HUES64 (cell line): ENCODE data around the gene SYVN1.
A peak's percentile ranks its signal among the peaks of the same experiment; 100 is the strongest.
"Not testable (repeated sequence)": the region's sequence is repeated elsewhere in the genome, so short reads cannot be mapped to it uniquely, and the experiment has no call there.

ENCODE experiments used
- H3K27ac ChIP-seq: 2 replicates; pipeline ENCODE4 v1.7.0; 2013; ENCODE audit warnings: low read depth, low read length, inconsistent platforms
- H3K27me3 ChIP-seq: 2 replicates; pipeline ENCODE4 v1.6.1; 2013; ENCODE audit warnings: mild to moderate bottlenecking, low read length; ENCODE audit not compliant: insufficient read depth
- H3K36me3 ChIP-seq: 2 replicates; pipeline ENCODE4 v1.6.1; 2013; ENCODE audit warnings: mild to moderate bottlenecking, low read length; ENCODE audit not compliant: insufficient read depth
- H3K4me1 ChIP-seq: 2 replicates; pipeline ENCODE4 v1.6.1; 2013; ENCODE audit warnings: mild to moderate bottlenecking, low read length, moderate library complexity; ENCODE audit not compliant: insufficient read depth
- H3K4me3 ChIP-seq: 2 replicates; pipeline ENCODE4 v1.5.1; 2013; ENCODE audit warnings: mild to moderate bottlenecking, low read length, moderate library complexity
- H3K9ac ChIP-seq: 2 replicates; pipeline ENCODE4 v1.6.1; 2013; ENCODE audit warnings: mild to moderate bottlenecking, low read depth, low read length
- H3K9me3 ChIP-seq: 2 replicates; pipeline ENCODE4 v1.6.1; 2013; ENCODE audit warnings: low read depth, low read length; ENCODE audit not compliant: insufficient read depth
- WGBS: fragments of 150-250, 120-280 bp; methylation state at CpG from one replicate; pipeline ENCODE4 v1.1.7; 2013; ENCODE audit warnings: missing lambda C conversion rate; 5-methylcytosine and 5-hydroxymethylcytosine counted together

The SYVN1 gene

DNA sequence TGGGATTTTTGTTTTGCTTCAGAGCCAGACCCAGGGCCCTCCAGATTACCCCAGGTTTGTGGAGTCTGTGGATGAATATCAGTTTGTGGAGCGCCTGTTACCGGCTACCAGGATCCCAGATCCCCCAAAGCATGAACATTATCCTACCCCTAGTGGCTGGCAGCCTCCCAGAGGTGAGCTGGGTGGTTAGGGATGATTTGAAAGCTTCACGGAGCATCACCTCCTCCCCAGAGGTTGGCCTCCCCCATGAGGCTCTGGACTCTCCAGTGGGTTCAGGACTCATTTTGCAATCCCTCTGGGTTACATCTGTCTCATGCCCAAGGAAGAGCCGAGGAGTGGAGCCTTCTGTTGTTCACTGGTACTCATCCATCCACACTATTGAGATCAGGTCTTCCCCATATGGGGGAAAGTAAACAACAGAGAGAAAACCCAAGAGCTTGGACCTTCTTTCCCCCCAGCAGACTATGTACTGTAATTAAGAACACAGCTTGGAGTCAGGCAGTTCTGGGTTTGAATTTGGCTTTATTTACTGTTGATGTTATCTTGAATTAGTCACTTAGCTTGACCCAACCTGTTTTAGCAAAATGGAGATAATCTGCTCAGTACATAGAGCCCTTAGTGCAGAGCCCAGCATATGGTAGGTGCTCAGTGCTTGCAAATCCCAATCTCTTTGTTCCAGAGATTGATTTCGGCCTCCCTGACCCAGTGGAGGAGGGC, 9.7 kb downstream of the SYVN1 start:
- peaks cover 73% of the 10 kb centered on the region for H3K36me3 ChIP-seq
- 96% methylated on average over 5 of the region's 5 CpGs for WGBS

GRCh38 chr11:65121865-65122696, 12.2 kb downstream of the SYVN1 start, which contains the start of the genes FAU and MRPL49:
FAU (minus strand) TSS chr11:65122134; CDS start chr11:65121813, 321 bp downstream.
MRPL49 (plus strand) TSS chr11:65122321; CDS start chr11:65122347, 26 bp downstream.
- Histone ChIP-seq H3K36me3 (peaks cover 63% of the 10 kb centered on the region), H3K4me1 (peaks cover 7% of the 10 kb centered on the region), H3K27me3 (no peaks in the 10 kb centered on the region), H3K4me3 (peak within 1 kb of the TSS; percentile 90), H3K9me3 (no peaks in the 10 kb centered on the region), H3K9ac (peak within 1 kb of the TSS; percentile 96), H3K27ac (peak within 1 kb of the TSS; percentile 76)
- WGBS: under 1% methylated on average over 64 of the region's 64 CpGs

More for the DNA sequence above, 9.7 kb downstream of the SYVN1 start:
- Histone ChIP-seq H3K9me3 (no peaks in the 10 kb centered on the region), H3K9ac (no peak overlapping the region), H3K27me3 (no peaks in the 10 kb centered on the region), H3K4me3 (no peak overlapping the region), H3K27ac (no peak overlapping the region), H3K4me1 (peaks cover 7% of the 10 kb centered on the region)

DNA sequence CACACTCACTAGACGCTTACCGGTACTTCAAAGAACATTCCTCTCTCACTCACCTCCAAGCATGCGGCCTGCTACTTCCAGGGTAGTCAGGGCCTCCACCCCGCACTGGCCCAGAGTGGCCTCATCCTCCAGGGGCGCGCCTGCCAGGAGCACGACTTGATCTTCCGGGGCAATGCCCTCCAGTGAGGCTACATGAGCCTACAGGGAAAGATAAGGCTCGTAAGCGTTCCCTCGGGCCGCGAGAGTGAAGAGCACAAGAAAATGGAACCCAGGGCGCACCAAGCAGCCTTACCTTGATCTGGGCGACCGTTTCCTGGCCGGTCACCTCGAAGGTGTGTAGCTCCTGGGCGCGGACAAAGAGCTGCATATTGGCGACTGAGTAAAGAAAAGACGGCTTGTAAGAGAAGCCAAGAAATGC, 12.9 kb downstream of the SYVN1 start:
- peak overlapping the region; percentile 90 for H3K4me3 ChIP-seq
- H3K27me3 ChIP-seq: no peaks in the 10 kb centered on the region
- no peaks in the 10 kb centered on the region for H3K9me3 ChIP-seq
- H3K4me1 ChIP-seq: peaks cover 7% of the 10 kb centered on the region
- H3K9ac ChIP-seq: peak overlapping the region; percentile 96
- WGBS: 3% methylated on average over 22 of the region's 22 CpGs
- peaks cover 56% of the 10 kb centered on the region for H3K36me3 ChIP-seq
- peak overlapping the region; percentile 74 for H3K27ac ChIP-seq

GRCh38 chr11:65120831-65121230, 13.5 kb downstream of the SYVN1 start:
- peaks cover 55% of the 10 kb centered on the region for H3K36me3 ChIP-seq
- H3K27ac ChIP-seq: peak overlapping the region; percentile 74
- H3K9me3 ChIP-seq: no peaks in the 10 kb centered on the region
- H3K4me1 ChIP-seq: peaks cover 7% of the 10 kb centered on the region
- 100% methylated on average over 2 of the region's 3 CpGs for WGBS
- H3K4me3 ChIP-seq: peak overlapping the region; percentile 90
- H3K27me3 ChIP-seq: no peaks in the 10 kb centered on the region
- peak overlapping the region; percentile 96; the same call in 1 of the 2 replicates for H3K9ac ChIP-seq

GRCh38 chr11:65119670-65119995, 14.7 kb downstream of the SYVN1 start:
- Histone ChIP-seq H3K36me3 (peaks cover 54% of the 10 kb centered on the region), H3K27ac (no peak overlapping the region), H3K9ac (no peak overlapping the region), H3K9me3 (no peaks in the 10 kb centered on the region), H3K4me1 (peaks cover 7% of the 10 kb centered on the region), H3K4me3 (no peak overlapping the region), H3K27me3 (no peaks in the 10 kb centered on the region)

GRCh38 chr11:65118891-65119669, 15.2 kb downstream of the SYVN1 start:
- WGBS: 95% methylated on average over 18 of the region's 18 CpGs
- not testable (repeated sequence) for H3K9ac ChIP-seq, H3K27ac ChIP-seq

DNA sequence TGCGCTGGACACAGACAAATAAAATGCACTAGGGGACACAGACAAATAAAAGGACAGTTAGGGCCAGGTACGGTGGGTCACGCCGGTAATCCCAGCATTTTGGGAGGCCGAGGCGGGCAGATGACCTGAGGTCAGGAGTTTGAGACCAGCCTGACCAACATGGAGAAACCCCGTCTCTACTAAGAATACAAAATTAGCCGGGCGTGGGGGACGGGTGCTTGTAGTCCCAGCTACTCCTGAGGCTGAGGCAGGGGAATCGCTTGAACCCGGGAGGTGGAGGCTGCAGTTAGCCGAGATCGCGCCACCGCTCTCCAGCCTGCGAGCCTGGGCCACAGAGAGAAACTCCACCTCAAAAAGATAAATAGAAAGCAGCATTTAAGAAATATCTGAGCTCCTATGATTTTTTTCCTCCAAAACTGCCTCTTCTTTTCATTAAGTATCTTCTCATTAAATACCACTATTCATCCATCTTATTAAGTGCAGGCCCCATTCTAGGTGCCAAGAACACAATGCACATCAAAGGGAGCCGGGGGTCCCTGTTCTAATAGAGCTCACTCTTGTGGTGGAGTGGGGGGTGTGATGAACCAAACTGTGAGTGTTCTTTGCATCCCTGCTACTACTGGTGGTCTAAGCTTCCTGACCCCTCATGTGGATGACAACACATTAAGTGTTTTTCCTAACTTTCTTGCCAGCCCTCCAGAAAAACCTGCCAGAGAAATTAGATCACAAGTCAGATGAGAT, 16.1 kb downstream of the SYVN1 start:
- H3K27ac ChIP-seq: peak overlapping the region; percentile 39; the same call in 1 of the 2 replicates
- H3K36me3 ChIP-seq: peaks cover 48% of the 10 kb centered on the region
- peak overlapping the region; percentile 29; the same call in 1 of the 2 replicates for H3K4me3 ChIP-seq
- H3K9me3 ChIP-seq: no peaks in the 10 kb centered on the region
- no peak overlapping the region for H3K9ac ChIP-seq
- H3K4me1 ChIP-seq: peaks cover 7% of the 10 kb centered on the region
- H3K27me3 ChIP-seq: no peaks in the 10 kb centered on the region
- WGBS: 90% methylated on average over 18 of the region's 18 CpGs

More at GRCh38 chr11:65118891-65119669, 15.2 kb downstream of the SYVN1 start:
- not testable (repeated sequence) for H3K4me1 ChIP-seq, H3K4me3 ChIP-seq, H3K27me3 ChIP-seq, H3K9me3 ChIP-seq
- H3K36me3 ChIP-seq: peaks cover 49% of the 10 kb centered on the region

- no peaks in the 10 kb centered on the region for H3K9me3 ChIP-seq
- under 1% methylated on average over 89 of the region's 89 CpGs for WGBS
- H3K36me3 ChIP-seq: peaks cover 48% of the 10 kb centered on the region
- H3K9ac ChIP-seq: peak within 1 kb of the TSS; percentile 94
- no peaks in the 10 kb centered on the region for H3K27me3 ChIP-seq
- peak within 1 kb of the TSS; percentile 94 for H3K27ac ChIP-seq
- peaks cover 7% of the 10 kb centered on the region for H3K4me1 ChIP-seq
- H3K4me3 ChIP-seq: peak within 1 kb of the TSS; percentile 86
Measured at GRCh38 chr11:65117206-65118096, 16.9 kb downstream of the SYVN1 start, which contains the start of gene ZNHIT2. ZNHIT2 (minus strand) TSS chr11:65117701; CDS start chr11:65117653, 48 bp downstream.

DNA sequence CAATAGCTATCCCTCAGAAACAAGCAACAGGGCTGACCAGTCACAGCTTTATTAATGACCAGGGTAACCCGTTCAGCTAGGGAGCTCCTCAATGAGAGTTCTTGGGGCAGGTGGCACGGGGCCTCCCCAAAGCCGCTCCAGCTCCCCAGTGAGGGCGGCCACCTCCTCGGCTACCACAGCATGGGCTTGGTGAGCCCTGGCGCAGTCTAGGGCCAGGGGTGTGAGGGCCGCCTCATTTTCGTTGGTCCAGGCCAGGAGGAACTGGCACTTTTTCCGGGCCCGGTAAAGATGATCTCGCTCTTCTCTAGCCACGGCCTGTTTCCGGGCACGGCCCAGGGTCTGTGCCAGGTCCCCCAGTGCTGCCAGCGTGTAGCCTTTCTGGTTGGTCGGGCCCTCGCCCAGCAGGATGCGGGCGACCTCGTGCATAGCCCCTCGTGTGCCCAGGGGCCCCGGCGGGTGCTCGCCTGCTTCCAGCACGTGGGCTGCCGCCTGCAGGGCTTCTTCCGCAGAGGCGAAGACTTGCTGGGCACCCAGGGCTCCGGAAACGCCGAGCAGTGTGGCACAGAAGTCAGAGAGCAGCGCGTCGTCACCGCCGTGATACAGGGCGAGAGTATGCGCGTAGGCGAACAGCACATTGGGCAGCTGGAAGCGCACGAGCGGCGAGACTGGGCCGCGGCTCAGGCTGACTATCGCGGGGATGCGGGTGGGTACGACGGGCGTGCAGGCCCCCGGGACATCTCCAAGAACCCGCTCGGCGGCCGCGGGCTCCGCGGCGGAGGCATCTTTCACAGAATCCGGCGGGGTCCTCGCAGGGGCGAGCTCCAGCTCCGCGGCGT, 17.7 kb downstream of the SYVN1 start:
- peak overlapping the region; percentile 94 for H3K27ac ChIP-seq
- peak overlapping the region; percentile 94 for H3K9ac ChIP-seq
- WGBS: 32% methylated on average over 68 of the region's 68 CpGs
- H3K9me3 ChIP-seq: no peaks in the 10 kb centered on the region
- H3K4me3 ChIP-seq: peak overlapping the region; percentile 86
- H3K27me3 ChIP-seq: no peaks in the 10 kb centered on the region
- H3K36me3 ChIP-seq: peaks cover 48% of the 10 kb centered on the region
- H3K4me1 ChIP-seq: peaks cover 7% of the 10 kb centered on the region
